T1000 (cell line): ENCODE measurements around the gene WNT7B.

Experiments used
- DNase-seq: peaks from one replicate; lab custom pipeline; 2025; ENCODE audit warnings: mixed read lengths; lab: John Stamatoyannopoulos, UW

The WNT7B gene

GRCh38 chr22:45971408-45972028 lies 5.4 kb downstream of the WNT7B start:
- no peak for DNase-seq

- no peak for DNase-seq
Measured at GRCh38 chr22:45970705-45971407, 6.1 kb downstream of the WNT7B start.

DNA sequence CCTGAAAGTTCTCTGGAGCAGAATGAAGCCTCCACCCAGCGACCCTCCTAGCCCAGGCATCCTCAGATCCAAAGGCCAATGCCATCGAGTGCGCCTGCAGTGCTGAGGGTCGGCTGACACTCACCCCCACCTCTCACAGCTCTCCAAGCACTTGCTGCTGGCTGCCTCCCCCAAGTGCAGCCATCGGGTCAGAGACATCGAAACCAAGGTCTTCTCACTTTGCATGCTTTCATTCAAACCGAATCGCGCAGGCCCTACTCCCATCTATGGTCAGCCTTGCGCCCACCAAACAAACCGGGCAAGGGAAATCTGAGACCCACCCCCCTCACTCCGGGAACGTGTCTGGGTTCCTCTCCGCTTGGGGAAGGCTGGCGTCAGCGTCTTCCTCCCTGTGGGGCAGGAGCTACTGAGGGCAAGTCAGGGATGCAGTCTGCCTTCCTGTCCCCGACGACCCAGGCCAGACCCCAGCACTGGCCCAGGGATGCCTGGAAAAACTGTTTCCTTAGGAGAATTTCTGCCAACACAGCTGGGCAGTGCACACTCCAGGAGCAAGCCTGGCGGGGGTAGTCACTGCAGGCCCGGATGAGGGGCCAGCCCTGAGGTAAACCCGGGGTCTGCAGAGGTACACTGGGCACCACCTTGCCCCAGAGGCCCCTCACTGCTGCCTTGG lies 7.0 kb downstream of the WNT7B start:
- no peak for DNase-seq

GRCh38 chr22:45969414-45969799 lies 7.6 kb downstream of the WNT7B start:
- DNase-seq: no peak

DNA sequence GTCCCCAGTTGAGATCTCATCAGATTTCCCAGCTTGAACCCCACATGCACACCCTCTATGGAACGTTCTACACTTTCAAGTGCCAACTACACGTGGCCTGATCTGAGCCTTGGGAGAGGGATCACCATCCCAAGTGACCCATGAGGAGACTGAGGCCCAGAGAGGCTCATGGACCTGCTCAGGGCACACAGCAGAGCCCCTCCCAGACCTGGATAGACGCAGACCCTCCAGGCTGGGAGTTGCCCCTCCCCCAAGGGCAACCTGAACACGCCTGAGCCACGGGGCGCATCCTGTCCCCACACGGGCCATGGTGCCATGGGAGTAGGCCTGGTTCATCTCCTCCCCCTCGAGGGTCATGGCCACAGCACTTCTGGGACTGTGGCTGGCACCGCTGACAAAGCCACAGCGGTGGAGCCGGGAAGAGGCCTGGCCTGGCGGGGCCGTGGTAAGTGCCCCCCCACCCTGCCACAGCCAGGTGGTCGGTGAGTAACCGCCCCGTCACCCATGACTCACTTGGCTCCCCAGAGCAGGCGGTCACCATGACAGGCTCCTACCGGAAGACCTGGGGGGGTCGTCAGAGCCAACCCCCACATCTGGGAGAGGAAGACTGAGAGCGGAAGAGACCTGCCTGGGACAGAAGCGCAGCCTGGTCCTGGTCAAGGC lies 8.1 kb downstream of the WNT7B start:
- peak; percentile 87 for DNase-seq

DNA sequence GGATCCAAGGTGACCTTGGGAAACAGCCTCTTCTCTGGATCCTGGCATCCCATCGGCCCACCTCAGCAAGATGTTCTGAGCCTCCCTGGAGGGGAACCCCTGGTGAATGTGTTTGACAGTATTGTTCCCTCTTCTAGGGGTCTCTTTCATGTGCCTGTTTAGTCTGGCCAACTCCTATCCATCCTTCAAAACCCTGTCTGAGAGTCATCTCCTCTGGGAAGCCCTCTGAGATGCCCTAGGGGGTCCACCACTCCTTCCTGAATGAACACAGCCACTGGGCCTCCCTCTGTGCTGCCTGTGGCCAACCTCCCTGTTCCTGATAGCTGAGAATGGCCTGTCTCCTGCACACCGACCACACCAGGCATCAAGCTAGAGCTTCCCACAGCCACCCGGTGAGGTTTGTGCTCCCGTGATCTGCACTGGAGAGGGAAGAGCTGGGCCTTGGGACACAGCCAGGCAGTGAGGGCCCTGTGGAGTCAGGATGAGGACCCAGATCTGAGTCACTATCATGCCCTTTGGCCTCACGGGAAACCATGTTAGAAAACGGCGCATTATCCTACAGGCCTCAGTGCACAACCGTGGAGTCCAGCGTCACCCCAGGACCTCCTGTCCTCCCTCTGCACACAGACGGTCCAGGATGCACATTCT lies 8.8 kb downstream of the WNT7B start:
- peak; percentile 50 for DNase-seq

- no peak for DNase-seq
Measured at GRCh38 chr22:45966895-45967365, 10.0 kb downstream of the WNT7B start.

GRCh38 chr22:45966320-45966894 lies 10.6 kb downstream of the WNT7B start:
- no peak for DNase-seq

- DNase-seq: no peak
Measured at GRCh38 chr22:45965563-45965962, 11.4 kb downstream of the WNT7B start.

- DNase-seq: no peak
Measured at GRCh38 chr22:45964926-45965527, 11.9 kb downstream of the WNT7B start.

DNA sequence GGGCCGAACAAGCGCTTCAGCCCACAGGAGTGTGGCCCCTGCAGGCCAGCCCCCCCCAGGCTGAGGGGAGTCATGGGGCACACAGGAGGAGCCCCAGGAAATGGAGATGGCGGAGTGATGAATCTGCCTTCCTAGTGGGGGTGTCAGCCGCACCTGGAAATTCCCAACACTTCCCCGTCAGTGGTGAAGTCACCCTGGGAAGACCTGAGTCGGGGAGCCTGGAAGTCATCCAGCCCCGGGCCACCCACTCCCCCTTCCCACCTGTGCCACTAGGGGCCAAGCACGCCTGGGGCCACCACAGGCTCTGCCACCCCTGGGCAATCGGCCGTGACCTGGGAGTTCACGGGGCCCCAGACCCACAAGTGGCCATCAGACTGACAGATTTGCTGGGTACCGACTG lies 12.6 kb downstream of the WNT7B start:
- no peak for DNase-seq

DNA sequence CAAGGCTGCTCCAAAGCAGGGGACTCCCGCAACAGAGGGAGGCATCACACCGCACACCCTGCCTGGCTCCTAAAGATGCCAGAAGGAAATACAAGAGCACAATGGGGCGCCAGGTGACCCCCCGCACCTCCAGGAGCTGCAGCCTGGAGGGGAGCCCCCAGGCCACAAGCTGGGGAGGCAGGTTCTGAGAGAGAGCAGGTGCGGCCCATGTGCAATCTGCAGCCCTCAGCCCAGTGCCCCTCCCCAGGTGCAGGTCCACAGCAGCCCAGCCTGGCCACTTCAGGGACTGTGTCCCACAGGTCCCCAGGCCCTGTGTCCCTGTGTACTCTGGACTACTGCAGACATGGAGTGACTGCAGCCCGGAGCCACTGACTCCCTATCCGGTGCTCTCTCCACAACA lies 13.1 kb downstream of the WNT7B start:
- no peak for DNase-seq

DNA sequence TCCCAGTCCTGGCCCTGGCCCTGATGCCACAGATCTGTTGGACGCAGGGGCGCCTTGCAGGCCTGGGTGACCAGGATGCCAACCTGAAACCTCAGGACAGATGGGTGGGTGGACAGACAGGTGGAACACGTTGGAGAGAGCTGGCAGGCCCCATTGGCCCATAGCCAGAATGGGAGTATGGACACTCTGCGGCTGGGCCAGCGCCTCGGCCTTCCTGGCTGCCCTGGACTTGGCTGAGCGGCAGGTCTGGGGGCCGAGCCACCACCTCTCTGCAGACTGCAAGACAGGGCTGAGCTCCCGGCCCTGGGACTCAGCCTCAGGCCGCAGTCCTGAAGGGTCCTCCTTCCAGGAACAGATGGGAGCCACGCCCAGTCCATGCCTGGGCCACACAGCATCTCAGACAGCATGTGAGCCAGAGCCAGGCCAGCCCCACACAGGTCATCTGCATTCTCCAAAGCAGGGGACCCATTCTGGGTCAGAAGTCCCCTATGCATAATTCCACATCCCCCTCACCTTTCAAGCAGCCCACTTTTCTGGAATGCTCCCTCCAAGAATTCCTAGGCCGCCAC lies 14.1 kb downstream of the WNT7B start:
- no peak for DNase-seq

DNA sequence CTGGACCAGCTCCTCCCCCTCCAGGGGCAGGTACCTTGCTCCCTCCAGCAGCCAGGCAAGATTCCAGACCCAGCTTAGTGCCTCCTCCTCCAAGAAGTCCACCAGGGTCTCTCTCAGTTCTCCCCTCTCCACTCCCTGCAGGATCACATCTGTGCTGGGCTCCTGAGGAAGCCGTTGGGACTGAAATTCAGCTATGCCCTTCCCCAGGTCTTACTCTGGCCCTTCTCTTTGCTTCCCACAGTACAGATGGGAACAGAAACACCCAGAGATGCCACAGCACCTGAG lies 14.6 kb downstream of the WNT7B start:
- DNase-seq: no peak

GRCh38 chr22:45961679-45962433 lies 15.1 kb downstream of the WNT7B start:
- no peak for DNase-seq

- no peak for DNase-seq
Measured at GRCh38 chr22:45960477-45961386, 16.2 kb downstream of the WNT7B start.

GRCh38 chr22:45959719-45960476 lies 17.1 kb downstream of the WNT7B start:
- DNase-seq: no peak

GRCh38 chr22:45958971-45959370 lies 18.0 kb downstream of the WNT7B start:
- no peak for DNase-seq

- no peak for DNase-seq
Measured at GRCh38 chr22:45957826-45958225, 19.1 kb downstream of the WNT7B start.
